Activated naive CD4-positive, alpha-beta T cell treated with anti-CD3 and anti-CD28 coated beads, Interleukin-2, amount 50 U/mL, for 24 hours (primary cell): ENCODE measurements around the gene BCKDHB.
"Not testable (repeated sequence)": the region's sequence is repeated elsewhere in the genome, so short reads cannot be mapped to it uniquely, and the experiment has no call there.

Source experiments
- H3K27ac Mint-ChIP-seq: one replicate; pipeline ENCODE4 v1.8.0; 2021; ENCODE audit warnings: mild to moderate bottlenecking, mixed read lengths
- H3K27me3 Mint-ChIP-seq: one replicate; pipeline ENCODE4 v1.8.0; 2021; ENCODE audit warnings: mixed read lengths
- H3K36me3 Mint-ChIP-seq: one replicate; pipeline ENCODE4 v1.8.0; 2021; ENCODE audit warnings: mixed read lengths
- H3K4me1 Mint-ChIP-seq: one replicate; pipeline ENCODE4 v1.8.0; 2021; ENCODE audit warnings: mixed read lengths
- H3K4me3 Mint-ChIP-seq: one replicate; pipeline ENCODE4 v1.8.0; 2021; ENCODE audit warnings: mild to moderate bottlenecking, mixed read lengths
- H3K9me3 Mint-ChIP-seq: one replicate; pipeline ENCODE4 v1.8.0; 2021; ENCODE audit warnings: mixed read lengths

Gene BCKDHB

DNA sequence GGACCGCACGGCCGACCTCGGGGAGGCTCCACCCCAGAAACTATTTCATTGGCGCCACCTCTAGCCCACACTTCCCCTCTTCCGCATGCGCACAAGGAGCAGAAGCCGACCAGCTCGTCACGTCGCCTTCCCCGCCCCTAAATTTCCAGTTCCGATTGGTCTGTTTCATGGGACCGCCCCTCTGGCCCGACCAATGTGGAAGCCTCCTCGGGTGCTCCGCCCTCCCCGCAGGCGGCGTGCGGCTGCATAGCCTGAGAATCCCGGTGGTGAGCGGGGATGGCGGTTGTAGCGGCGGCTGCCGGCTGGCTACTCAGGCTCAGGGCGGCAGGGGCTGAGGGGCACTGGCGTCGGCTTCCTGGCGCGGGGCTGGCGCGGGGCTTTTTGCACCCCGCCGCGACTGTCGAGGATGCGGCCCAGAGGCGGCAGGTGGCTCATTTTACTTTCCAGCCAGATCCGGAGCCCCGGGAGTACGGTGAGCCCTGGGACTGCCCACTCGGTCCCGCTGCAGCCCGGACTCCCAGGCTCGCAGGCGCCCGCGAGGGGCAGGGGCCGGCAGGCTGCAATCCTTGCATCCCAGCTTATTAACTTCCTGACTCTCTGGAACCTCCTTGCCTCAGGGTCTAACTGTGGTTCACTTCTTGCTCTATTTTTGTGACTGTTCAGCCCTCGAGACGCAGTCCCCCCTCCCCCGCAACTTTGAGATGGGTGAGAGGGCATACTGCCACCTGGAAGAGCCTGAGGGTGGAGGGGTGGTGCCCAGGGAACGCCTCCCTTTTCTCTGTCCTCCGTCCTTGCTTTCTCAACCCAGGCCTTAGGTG is at the start of gene BCKDHB:
Gene BCKDHB, plus strand, starts transcription at position 254 of the 818 bp plus-strand sequence. Its CDS starts 23 bp downstream, at position 277.
- H3K27me3 Mint-ChIP-seq, result no peaks in the 10 kb centered on the region
- peak within 1 kb of the TSS; percentile 91 for H3K4me3 Mint-ChIP-seq
- peaks cover 2% of the 10 kb centered on the region for H3K36me3 Mint-ChIP-seq
- H3K9me3 Mint-ChIP-seq, result no peaks in the 10 kb centered on the region
- H3K27ac Mint-ChIP-seq, result peak within 1 kb of the TSS; percentile 84
- H3K4me1 Mint-ChIP-seq, result peaks cover 27% of the 10 kb centered on the region

DNA sequence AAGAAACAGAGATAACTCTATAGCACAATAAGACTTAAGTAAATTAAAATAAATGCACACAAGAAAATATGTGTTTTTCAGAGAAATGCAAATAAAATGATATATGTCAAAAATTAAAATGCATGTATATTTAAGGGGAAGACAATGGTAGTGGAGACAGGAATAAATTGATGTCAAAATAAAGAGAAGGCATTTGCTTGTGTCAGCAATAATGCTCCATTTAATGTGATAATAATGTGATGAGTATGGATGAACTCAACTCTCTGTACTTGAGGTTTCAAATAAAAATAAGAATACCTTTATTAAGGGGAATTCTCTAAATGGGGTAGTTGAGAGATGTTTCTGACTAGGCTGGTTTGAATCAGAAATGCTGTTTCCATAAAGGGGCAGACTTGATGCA is 45.7 kb upstream of the BCKDHB start:
- Mint-ChIP-seq H3K9me3 (no peaks in the 10 kb centered on the region), H3K4me1 (no peaks in the 10 kb centered on the region), H3K36me3 (no peaks in the 10 kb centered on the region), H3K27ac (no peak overlapping the region), H3K27me3 (peaks cover 1% of the 10 kb centered on the region), H3K4me3 (no peak overlapping the region)

DNA sequence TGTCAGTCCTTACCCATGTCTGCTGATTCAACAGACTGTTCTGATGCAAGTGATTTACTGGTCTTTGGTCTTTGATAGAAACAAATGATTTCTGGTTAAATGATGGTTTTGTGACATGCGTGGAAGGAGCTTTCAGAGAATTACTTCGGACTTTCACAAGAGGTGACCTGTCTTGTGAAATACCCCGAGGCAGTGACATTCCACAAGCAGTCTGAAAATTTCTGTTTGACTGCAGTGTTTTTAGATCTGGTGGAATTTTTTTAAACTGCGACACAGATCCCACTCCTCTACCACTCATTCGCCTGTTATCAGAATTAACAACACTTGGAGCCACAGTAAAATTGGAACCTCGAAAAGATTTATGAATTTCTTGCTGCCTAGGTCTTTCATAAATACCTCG is 38.3 kb upstream of the BCKDHB start:
- not testable (repeated sequence) for H3K4me1 Mint-ChIP-seq, H3K9me3 Mint-ChIP-seq, H3K36me3 Mint-ChIP-seq, H3K27me3 Mint-ChIP-seq, H3K4me3 Mint-ChIP-seq, H3K27ac Mint-ChIP-seq

DNA sequence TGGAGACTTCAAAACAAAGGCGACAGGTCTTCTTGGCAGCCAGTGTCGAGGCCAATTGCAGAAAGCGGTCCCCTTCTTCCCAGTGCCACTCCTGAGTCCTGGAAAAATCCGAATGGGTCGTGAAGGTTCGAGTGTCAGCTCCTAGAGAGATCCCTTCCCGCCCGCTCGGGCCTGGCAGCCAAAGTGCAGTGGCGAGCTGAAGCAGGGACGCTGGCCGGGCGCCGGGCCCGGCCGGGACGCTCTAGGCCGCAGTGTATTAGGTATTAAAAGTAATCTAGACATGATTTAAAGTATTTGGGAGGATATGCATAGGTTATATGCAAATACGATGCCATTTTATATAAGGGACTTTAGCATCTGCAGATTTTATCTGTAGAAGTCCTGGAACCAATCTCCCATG is 36.0 kb upstream of the BCKDHB start:
- not testable (repeated sequence) for H3K9me3 Mint-ChIP-seq, H3K4me3 Mint-ChIP-seq, H3K36me3 Mint-ChIP-seq, H3K4me1 Mint-ChIP-seq, H3K27ac Mint-ChIP-seq, H3K27me3 Mint-ChIP-seq

- peaks cover 5% of the 10 kb centered on the region for H3K9me3 Mint-ChIP-seq
- no peaks in the 10 kb centered on the region for H3K4me1 Mint-ChIP-seq
- H3K36me3 Mint-ChIP-seq, result no peaks in the 10 kb centered on the region
- H3K4me3 Mint-ChIP-seq, result no peak overlapping the region
- H3K27me3 Mint-ChIP-seq, result peaks cover 3% of the 10 kb centered on the region
- no peak overlapping the region for H3K27ac Mint-ChIP-seq
Measured at GRCh38 chr6:80077067-80077466, 29.4 kb upstream of the BCKDHB start.

DNA sequence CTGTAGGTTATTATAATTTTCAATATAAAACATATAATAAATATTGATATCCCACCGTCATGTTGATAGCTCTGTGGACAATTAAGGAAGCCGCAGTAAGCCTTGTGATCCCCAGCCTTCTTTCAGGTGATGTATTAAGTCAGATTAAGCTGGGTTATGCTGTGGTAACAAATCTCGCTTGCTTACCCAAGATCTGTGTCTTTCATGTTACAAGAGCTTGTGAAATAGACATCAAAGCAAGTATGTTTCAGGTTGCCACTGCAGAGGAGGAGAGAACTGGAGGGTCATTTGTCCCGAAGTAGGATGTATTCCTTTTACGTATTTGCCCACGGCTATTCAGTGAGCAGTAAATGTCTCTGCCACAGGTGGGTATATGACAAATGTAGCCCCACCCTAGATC is 17.8 kb upstream of the BCKDHB start:
- Mint-ChIP-seq H3K36me3 (no peaks in the 10 kb centered on the region), H3K4me3 (no peak overlapping the region), H3K9me3 (no peaks in the 10 kb centered on the region)

DNA sequence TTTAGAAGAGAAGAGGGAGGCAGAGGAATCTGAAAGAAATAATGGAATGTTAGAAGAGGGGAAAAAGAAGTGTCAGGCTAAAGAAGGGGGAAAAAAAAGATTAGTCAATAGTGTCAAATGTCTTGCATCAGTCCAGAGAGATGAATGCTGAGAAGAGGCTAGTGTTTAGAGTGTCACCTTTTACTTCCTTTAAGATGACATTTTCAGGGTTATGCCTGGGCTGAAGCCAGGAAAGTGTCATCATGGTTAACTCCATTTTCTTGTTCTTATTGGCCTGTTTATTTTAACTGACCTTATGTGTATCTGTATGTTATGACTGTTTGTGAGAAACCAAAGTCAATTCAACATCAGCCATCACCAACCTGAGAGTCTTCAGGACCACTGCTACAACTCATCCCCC is 15.0 kb upstream of the BCKDHB start:
- H3K27me3 Mint-ChIP-seq, result no peaks in the 10 kb centered on the region

More for the DNA sequence above, 17.8 kb upstream of the BCKDHB start:
- Mint-ChIP-seq H3K4me1 (no peaks in the 10 kb centered on the region), H3K27ac (no peak overlapping the region), H3K27me3 (no peaks in the 10 kb centered on the region)

DNA sequence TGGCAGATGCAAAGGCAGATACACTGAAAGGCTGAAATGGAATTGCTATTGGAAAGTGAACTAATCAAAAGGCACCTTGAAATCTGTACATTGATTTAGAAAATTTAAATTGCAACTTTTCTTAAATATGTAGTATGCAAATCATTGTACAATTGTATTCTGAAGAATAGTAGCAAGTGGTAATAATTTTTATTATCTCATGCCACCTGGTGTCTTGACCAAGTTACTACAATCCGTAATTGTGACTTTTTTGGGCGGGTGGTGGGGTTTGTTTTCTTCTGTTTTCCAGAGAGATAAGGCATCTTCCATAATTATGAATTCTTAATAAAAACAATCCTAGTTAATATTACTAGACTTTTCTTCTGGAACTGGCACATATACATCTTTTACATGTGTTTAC is 12.5 kb upstream of the BCKDHB start:
- no peak overlapping the region for H3K4me3 Mint-ChIP-seq
- peaks cover 6% of the 10 kb centered on the region for H3K4me1 Mint-ChIP-seq
- no peaks in the 10 kb centered on the region for H3K9me3 Mint-ChIP-seq
- no peaks in the 10 kb centered on the region for H3K27me3 Mint-ChIP-seq
- H3K36me3 Mint-ChIP-seq, result no peaks in the 10 kb centered on the region
- H3K27ac Mint-ChIP-seq, result no peak overlapping the region

More for the DNA sequence above, 15.0 kb upstream of the BCKDHB start:
- H3K36me3 Mint-ChIP-seq, result no peaks in the 10 kb centered on the region
- no peak overlapping the region for H3K4me3 Mint-ChIP-seq
- peaks cover 6% of the 10 kb centered on the region for H3K4me1 Mint-ChIP-seq
- no peaks in the 10 kb centered on the region for H3K9me3 Mint-ChIP-seq
- H3K27ac Mint-ChIP-seq, result no peak overlapping the region

- Mint-ChIP-seq H3K27me3 (peaks cover 1% of the 10 kb centered on the region), H3K9me3 (no peaks in the 10 kb centered on the region), H3K4me1 (peaks cover 6% of the 10 kb centered on the region), H3K36me3 (no peaks in the 10 kb centered on the region), H3K27ac (no peak overlapping the region), H3K4me3 (no peak overlapping the region)
Measured at GRCh38 chr6:80095600-80095999, 10.9 kb upstream of the BCKDHB start.

- Mint-ChIP-seq H3K4me1 (peaks cover 6% of the 10 kb centered on the region), H3K27me3 (peaks cover 2% of the 10 kb centered on the region), H3K27ac (no peak overlapping the region), H3K4me3 (no peak overlapping the region), H3K36me3 (no peaks in the 10 kb centered on the region), H3K9me3 (no peaks in the 10 kb centered on the region)
Measured at GRCh38 chr6:80098392-80098791, 8.1 kb upstream of the BCKDHB start.

DNA sequence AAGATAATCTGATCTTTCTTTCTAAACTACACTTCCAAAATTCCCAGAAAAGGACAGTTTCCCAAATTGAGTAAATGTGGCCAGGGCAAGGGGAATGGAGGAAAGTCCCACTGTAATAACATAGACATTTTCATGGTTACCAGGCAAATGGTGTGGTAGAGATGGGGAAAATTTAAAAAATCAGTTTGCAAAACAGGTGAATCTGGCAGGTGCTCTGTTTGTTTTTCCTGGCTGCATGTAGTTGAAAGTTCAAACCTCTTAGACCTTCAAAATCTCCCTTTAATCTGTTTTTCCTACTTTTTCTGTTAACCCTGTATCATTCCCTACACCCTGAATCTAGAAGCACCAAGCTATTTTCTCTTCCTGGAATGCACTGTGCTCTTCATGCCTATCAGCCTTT is 2.0 kb upstream of the BCKDHB start:
- Mint-ChIP-seq H3K4me3 (no peak overlapping the region), H3K36me3 (peaks cover 2% of the 10 kb centered on the region), H3K27me3 (peaks cover 2% of the 10 kb centered on the region)

GRCh38 chr6:80105972-80106417 is 476 bp upstream of the BCKDHB start:
- H3K9me3 Mint-ChIP-seq, result no peaks in the 10 kb centered on the region
- H3K4me3 Mint-ChIP-seq, result peak overlapping the region; percentile 91
- no peaks in the 10 kb centered on the region for H3K27me3 Mint-ChIP-seq
- peaks cover 2% of the 10 kb centered on the region for H3K36me3 Mint-ChIP-seq
- peak overlapping the region; percentile 84 for H3K27ac Mint-ChIP-seq
- peaks cover 27% of the 10 kb centered on the region for H3K4me1 Mint-ChIP-seq

More for the DNA sequence above, 2.0 kb upstream of the BCKDHB start:
- H3K9me3 Mint-ChIP-seq, result no peaks in the 10 kb centered on the region
- peaks cover 27% of the 10 kb centered on the region for H3K4me1 Mint-ChIP-seq
- H3K27ac Mint-ChIP-seq, result no peak overlapping the region

DNA sequence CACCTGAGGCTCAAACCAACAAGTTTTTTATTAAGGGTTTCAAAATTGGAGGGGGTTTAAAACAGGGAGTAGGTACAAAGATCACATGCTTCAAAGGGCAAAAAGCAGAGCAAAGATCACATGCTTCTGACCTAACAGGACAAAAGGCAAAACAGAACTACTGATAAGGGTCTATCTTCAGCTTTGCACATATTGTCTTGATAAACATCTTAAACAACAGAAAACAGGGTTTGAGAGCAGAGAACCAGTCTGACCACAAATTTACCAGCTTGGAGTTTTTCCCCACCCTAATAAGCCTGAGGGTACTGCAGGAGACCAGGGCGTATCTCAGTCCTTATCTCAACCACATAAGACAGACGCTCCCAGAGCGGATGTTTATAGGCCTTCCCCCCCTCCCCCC is 16.1 kb downstream of the BCKDHB start:
- not testable (repeated sequence) for H3K27ac Mint-ChIP-seq, H3K27me3 Mint-ChIP-seq, H3K9me3 Mint-ChIP-seq, H3K4me3 Mint-ChIP-seq
- Mint-ChIP-seq H3K36me3 (peaks cover 19% of the 10 kb centered on the region), H3K4me1 (peaks cover 16% of the 10 kb centered on the region)

DNA sequence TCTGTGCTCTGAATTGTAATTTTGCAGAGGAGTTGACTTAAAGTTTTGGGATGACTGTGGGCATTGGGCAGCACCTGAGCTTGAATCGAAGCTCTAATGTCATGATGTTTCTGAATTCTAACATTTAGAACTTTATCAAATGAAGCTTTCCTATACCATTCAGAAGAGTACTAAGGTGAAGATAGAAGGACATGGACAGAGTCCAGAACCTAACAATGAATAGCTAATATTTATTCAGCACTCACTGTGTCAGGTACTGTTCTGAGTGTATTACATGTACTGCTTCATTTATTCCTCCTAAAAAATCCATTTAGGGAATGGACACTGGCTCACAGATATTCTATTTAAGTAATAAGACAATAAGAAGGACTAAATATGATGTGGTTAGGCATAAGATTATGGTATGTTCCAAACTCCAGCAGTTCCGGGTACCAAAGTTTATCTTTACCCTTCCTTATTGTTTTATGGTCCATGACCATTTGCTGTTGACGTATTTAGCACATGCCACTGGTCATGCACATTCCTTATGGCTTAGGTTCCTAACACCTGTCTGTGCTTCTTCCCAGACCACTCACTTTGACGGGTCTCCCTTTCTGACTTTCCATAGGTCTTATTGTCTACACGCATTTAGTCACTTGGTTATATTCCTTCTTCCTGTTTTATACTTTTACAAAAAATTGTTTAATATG is 20.3 kb downstream of the BCKDHB start:
- Mint-ChIP-seq H3K4me1 (peaks cover 13% of the 10 kb centered on the region), H3K27me3 (no peaks in the 10 kb centered on the region), H3K36me3 (peaks cover 6% of the 10 kb centered on the region), H3K27ac (no peak overlapping the region), H3K4me3 (no peak overlapping the region), H3K9me3 (no peaks in the 10 kb centered on the region)

DNA sequence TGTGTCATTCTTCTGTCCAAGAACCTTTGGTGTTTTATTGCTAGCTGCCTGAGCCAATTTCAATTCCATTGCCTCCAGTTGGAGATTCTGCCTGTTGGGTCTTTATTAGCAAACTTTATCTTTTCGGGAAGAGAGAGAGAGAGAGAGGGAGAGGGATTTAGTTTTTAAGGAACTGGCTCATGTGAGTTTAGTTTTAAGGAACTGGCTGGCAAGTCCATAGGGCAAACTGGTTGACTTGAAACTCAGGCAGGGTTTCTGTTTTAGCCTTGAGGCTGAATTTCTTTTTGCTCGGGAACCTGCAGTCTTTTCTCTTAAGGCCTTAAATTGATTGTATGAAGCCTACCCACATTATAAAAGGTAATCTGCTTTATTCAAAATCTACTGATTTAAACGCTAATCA is 23.0 kb downstream of the BCKDHB start:
- H3K9me3 Mint-ChIP-seq, result no peaks in the 10 kb centered on the region
- peaks cover 2% of the 10 kb centered on the region for H3K36me3 Mint-ChIP-seq
- H3K27me3 Mint-ChIP-seq, result no peaks in the 10 kb centered on the region
- H3K4me1 Mint-ChIP-seq, result no peaks in the 10 kb centered on the region
- no peak overlapping the region for H3K27ac Mint-ChIP-seq
- H3K4me3 Mint-ChIP-seq, result no peak overlapping the region

GRCh38 chr6:80133020-80133419 is 26.5 kb downstream of the BCKDHB start:
- H3K36me3 Mint-ChIP-seq, result peaks cover 10% of the 10 kb centered on the region
- H3K27ac Mint-ChIP-seq, result no peak overlapping the region
- no peaks in the 10 kb centered on the region for H3K27me3 Mint-ChIP-seq
- H3K9me3 Mint-ChIP-seq, result no peaks in the 10 kb centered on the region
- no peaks in the 10 kb centered on the region for H3K4me1 Mint-ChIP-seq
- no peak overlapping the region for H3K4me3 Mint-ChIP-seq
